ENCODE measurements around the gene FIP1L1.

- TF ChIP-seq ATF3 (IDR thresholded peaks at IDR 0.05) (no peak), ATF3 (CRISPR knock-in tag; conservative IDR thresholded peaks at IDR 0.05) (no peak), JUND (IDR thresholded peaks at IDR 0.05; ENCODE audit: borderline replicate concordance, low read depth, low read length) (no peak), JUND (tag; IDR thresholded peaks at IDR 0.05; ENCODE audit: borderline replicate concordance, low read depth, low read length) (no peak), ZNF274 (IDR thresholded peaks at IDR 0.05; ENCODE audit: borderline replicate concordance, low read depth, low read length) (no peak), MXI1 (IDR thresholded peaks at IDR 0.05; ENCODE audit: low read depth, low read length) (no peak), VEZF1 (CRISPR knock-in tag; IDR thresholded peaks at IDR 0.05) (no peak), POLR2A (conservative IDR thresholded peaks at IDR 0.05) (no peak), RBFOX2 (IDR thresholded peaks at IDR 0.05; ENCODE audit: low read depth, low read length) (no peak), NFE2 (IDR thresholded peaks at IDR 0.05; ENCODE audit: low read depth) (no peak), IFI16 (CRISPR knock-in tag; IDR thresholded peaks at IDR 0.05) (no peak), ZNF398 (CRISPR knock-in tag; IDR thresholded peaks at IDR 0.05) (no peak)
Measured at GRCh38 chr4:53427366-53427765, 49.9 kb downstream of the FIP1L1 start.

Data from K562 (cell line).